A204.1 (cell line): ENCODE results near the gene ZNF202.

Source experiments
- FAIRE-seq: peaks from 2 replicates; lab custom pipeline; 2012; peaks lifted over from hg19 to GRCh38; lab: Jason Lieb, UNC

The ZNF202 gene

GRCh38 chr11:123682696-123683410, 58.6 kb downstream of the ZNF202 start:
- no peak for FAIRE-seq

GRCh38 chr11:123681030-123681429, 60.4 kb downstream of the ZNF202 start:
- FAIRE-seq = no peak

- FAIRE-seq = no peak
These were observed 63.2 kb downstream of the ZNF202 start for GRCh38 chr11:123678246-123678645.

- FAIRE-seq = no peak
These were observed 64.0 kb downstream of the ZNF202 start for GRCh38 chr11:123677510-123677909.

DNA sequence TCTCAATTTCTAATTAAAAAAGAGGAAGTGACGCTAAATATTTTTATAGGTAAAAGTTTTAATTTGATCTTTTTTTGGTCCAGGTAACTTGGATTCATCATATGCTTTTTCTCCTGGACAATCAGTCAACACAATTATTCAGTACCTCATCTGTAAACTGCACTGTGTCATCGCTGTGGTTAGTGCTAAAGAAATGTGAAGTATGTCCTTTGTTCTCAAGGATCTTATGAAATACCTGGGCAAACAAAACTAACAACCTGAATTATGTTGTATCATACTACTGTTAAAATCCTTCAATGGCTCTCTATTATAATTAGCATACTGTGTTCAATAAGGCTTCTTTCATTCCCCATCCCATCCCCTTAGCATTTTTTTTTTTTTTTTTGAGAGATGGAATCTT, 67.2 kb downstream of the ZNF202 start:
- FAIRE-seq = no peak
